AG09309 (cell line): ENCODE measurements around the gene DAAM2.

Source experiments
- DNase-seq: peaks from one replicate; pipeline ENCODE4 v3.0.0-alpha.2; 2010; ENCODE audit warnings: low read depth
- H3K4me3 ChIP-seq: 2 replicates; pipeline ENCODE4 v1.5.1; 2011; ENCODE audit warnings: mild to moderate bottlenecking, low read depth, low read length, moderate library complexity; ENCODE audit not compliant: control insufficient read depth
- CTCF ChIP-seq: IDR thresholded peaks from 2 replicates; pipeline ENCODE4 v1.5.1; 2011; ENCODE audit warnings: mild to moderate bottlenecking, low read depth, low read length, inconsistent platforms; ENCODE audit not compliant: insufficient read depth, control insufficient read depth; ENCODE audit errors: missing control alignments

The DAAM2 gene

GRCh38 chr6:39819676-39820075 lies 27.5 kb downstream of the DAAM2 start:
- no peak for DNase-seq
- TF ChIP-seq CTCF: no peak

GRCh38 chr6:39820553-39820952 lies 28.4 kb downstream of the DAAM2 start:
- no peak for DNase-seq
- no peak overlapping the region for H3K4me3 ChIP-seq
- TF ChIP-seq CTCF: no peak

More at GRCh38 chr6:39819676-39820075, 27.5 kb downstream of the DAAM2 start:
- H3K4me3 ChIP-seq: no peak overlapping the region

GRCh38 chr6:39821046-39821740 lies 29.0 kb downstream of the DAAM2 start:
- TF ChIP-seq CTCF: no peak
- H3K4me3 ChIP-seq: no peak overlapping the region
- DNase-seq: no peak

- H3K4me3 ChIP-seq: no peak overlapping the region
- no peak for TF ChIP-seq CTCF
- DNase-seq: no peak
Measured at GRCh38 chr6:39821742-39822532, 29.8 kb downstream of the DAAM2 start.

GRCh38 chr6:39822846-39823815 lies 31.0 kb downstream of the DAAM2 start:
- H3K4me3 ChIP-seq: no peak overlapping the region
- no peak for TF ChIP-seq CTCF
- no peak for DNase-seq
